Measurements from ENCODE around the gene ZNF106.

Gene ZNF106

GRCh38 chr15:42404461-42405235 is 86.3 kb downstream of the ZNF106 start:
- no peak for DNase-seq

GRCh38 chr15:42403389-42403788 is 87.6 kb downstream of the ZNF106 start:
- DNase-seq = no peak

GRCh38 chr15:42402455-42403205 is 88.3 kb downstream of the ZNF106 start:
- DNase-seq = no peak

- DNase-seq = no peak
Observed at GRCh38 chr15:42401544-42402454, 89.1 kb downstream of the ZNF106 start.

GRCh38 chr15:42395838-42396237 is 95.1 kb downstream of the ZNF106 start:
- DNase-seq = no peak

- DNase-seq = no peak
Observed at GRCh38 chr15:42394106-42394505, 96.8 kb downstream of the ZNF106 start.

- no peak for DNase-seq
Observed at GRCh38 chr15:42392309-42393024, 98.5 kb downstream of the ZNF106 start.

GRCh38 chr15:42387603-42388002 is 103.3 kb downstream of the ZNF106 start:
- DNase-seq = no peak

- DNase-seq = no peak
Observed at GRCh38 chr15:42385980-42386700, 104.8 kb downstream of the ZNF106 start.

- no peak for DNase-seq
Observed at GRCh38 chr15:42385206-42385979, 105.5 kb downstream of the ZNF106 start.

- DNase-seq = no peak
Observed at GRCh38 chr15:42384597-42384996, 106.3 kb downstream of the ZNF106 start.

GRCh38 chr15:42378011-42378410 is 112.9 kb downstream of the ZNF106 start:
- no peak for DNase-seq

- no peak for DNase-seq
Observed at GRCh38 chr15:42375941-42376340, 115.0 kb downstream of the ZNF106 start.

GRCh38 chr15:42375252-42375651 is 115.7 kb downstream of the ZNF106 start:
- no peak for DNase-seq

- no peak for DNase-seq
Observed at GRCh38 chr15:42374810-42375209, 116.1 kb downstream of the ZNF106 start.

GRCh38 chr15:42373936-42374335 is 117.0 kb downstream of the ZNF106 start:
- no peak for DNase-seq

- no peak for DNase-seq
Observed at GRCh38 chr15:42373274-42373673, 117.7 kb downstream of the ZNF106 start.

GRCh38 chr15:42371096-42371495 is 119.8 kb downstream of the ZNF106 start:
- no peak for DNase-seq

- DNase-seq = no peak
Observed at GRCh38 chr15:42368096-42368495, 122.8 kb downstream of the ZNF106 start.

- no peak for DNase-seq
Observed at GRCh38 chr15:42367041-42367440, 123.9 kb downstream of the ZNF106 start.

GRCh38 chr15:42365921-42366550 is 124.9 kb downstream of the ZNF106 start:
- DNase-seq = no peak

All from stimulated activated CD4-positive, alpha-beta T cell treated with anti-CD3 and anti-CD28 coated beads, Interleukin-12 subunit alpha, Interleukin-12 subunit beta, amount 100 ng/mL, for 4 hours (primary cell).